MM.1S (cell line): ENCODE measurements around the gene ENTPD8.

Source experiments
- CTCF ChIP-seq: fragments of 300-600 bp; sonication (generic); IDR thresholded peaks from 2 replicates; pipeline ENCODE4 v1.5.1; 2016; ENCODE audit warnings: antibody characterized with exemption, low read length, mixed read lengths
- EZH2 ChIP-seq: fragments of 300-600 bp; sonication (generic); optimal IDR thresholded peaks from 2 replicates; pipeline ENCODE3; 2017; ENCODE audit warnings: low read depth, mild to moderate bottlenecking, antibody characterized with exemption, low read length, mixed read lengths
- EZH2phosphoT487 ChIP-seq: fragments of 300-600 bp; sonication (generic); IDR thresholded peaks from 2 replicates; pipeline ENCODE4 v1.6.1; 2018; ENCODE audit warnings: antibody characterized with exemption, low read length

- TF ChIP-seq CTCF: no peak
- TF ChIP-seq EZH2: no peak
- no peak for TF ChIP-seq EZH2phosphoT487
These were observed 9.7 kb downstream of the ENTPD8 start for GRCh38 chr9:137431416-137431931.
